Upper lobe of left lung (tissue), 4 donors: Measurements from ENCODE around the gene TLR3.

Experiments
- EP300 ChIP-seq, 4 donors: sonication (generic); formaldehyde crosslinking; IDR thresholded peaks; one replicate each; pipeline ENCODE4 v1.5.1; 2017; ENCODE audit warnings: antibody characterized with exemption in 4 of 4, control low read depth in 2 of 4
- POLR2AphosphoS5 ChIP-seq, 2 donors: sonication (generic); formaldehyde crosslinking; IDR thresholded peaks; one replicate each; pipeline ENCODE4 v1.5.1; 2017; ENCODE audit warnings: antibody characterized with exemption in 2 of 2
- TF ChIP-seq, protein P1 (sequence below), 6 experiments: fragments of 450-650 bp in 4 of 6; fragments of 200-600 bp in 2 of 6; sonication (generic) in 2 of 6; IDR thresholded peaks; one replicate each; pipeline ENCODE4 v1.5.1; 2016 to 2019; ENCODE audit warnings: antibody characterized with exemption in 6 of 6

- TF ChIP-seq POLR2AphosphoS5 (IDR thresholded peaks at IDR 0.05) (no peak), EP300 (IDR thresholded peaks at IDR 0.05) (no peak)
- TF ChIP-seq, protein P1, sequence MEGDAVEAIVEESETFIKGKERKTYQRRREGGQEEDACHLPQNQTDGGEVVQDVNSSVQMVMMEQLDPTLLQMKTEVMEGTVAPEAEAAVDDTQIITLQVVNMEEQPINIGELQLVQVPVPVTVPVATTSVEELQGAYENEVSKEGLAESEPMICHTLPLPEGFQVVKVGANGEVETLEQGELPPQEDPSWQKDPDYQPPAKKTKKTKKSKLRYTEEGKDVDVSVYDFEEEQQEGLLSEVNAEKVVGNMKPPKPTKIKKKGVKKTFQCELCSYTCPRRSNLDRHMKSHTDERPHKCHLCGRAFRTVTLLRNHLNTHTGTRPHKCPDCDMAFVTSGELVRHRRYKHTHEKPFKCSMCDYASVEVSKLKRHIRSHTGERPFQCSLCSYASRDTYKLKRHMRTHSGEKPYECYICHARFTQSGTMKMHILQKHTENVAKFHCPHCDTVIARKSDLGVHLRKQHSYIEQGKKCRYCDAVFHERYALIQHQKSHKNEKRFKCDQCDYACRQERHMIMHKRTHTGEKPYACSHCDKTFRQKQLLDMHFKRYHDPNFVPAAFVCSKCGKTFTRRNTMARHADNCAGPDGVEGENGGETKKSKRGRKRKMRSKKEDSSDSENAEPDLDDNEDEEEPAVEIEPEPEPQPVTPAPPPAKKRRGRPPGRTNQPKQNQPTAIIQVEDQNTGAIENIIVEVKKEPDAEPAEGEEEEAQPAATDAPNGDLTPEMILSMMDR (IDR thresholded peaks at IDR 0.05), result no peak
Measured at GRCh38 chr4:186102931-186103330, 34.0 kb downstream of the TLR3 start.
